Fibroblast of the aortic adventitia (primary cell): Measurements from ENCODE around the gene CRHBP. TPM values are rescaled to one million over a fixed set of nuclear protein-coding genes. Genes with fewer than 3 reads are reported as not detected.

Experiments
- DNase-seq: peaks from one replicate; pipeline ENCODE4 v3.0.0-alpha.2; 2010; ENCODE audit warnings: low read depth
- H3K4me3 ChIP-seq: 2 replicates; pipeline ENCODE4 v1.5.1; 2011; ENCODE audit warnings: low read depth, mild to moderate bottlenecking, control low read depth, low read length, moderate library complexity
- total RNA-seq: library from RNA; depleted of rRNA; stranded (reverse); fragments of >200 nt; gene quantifications from 2 replicates; pipeline ENCODE4 v1.2.3, GENCODE V29; 2012; ENCODE audit warnings: low replicate concordance
- TF ChIP-seq, protein P1 (sequence below): IDR thresholded peaks from 2 replicates; pipeline ENCODE4 v1.5.1; 2011; ENCODE audit warnings: mild to moderate bottlenecking, low read length, control low read depth, inconsistent platforms; ENCODE audit not compliant: insufficient read depth

CRHBP gene
- total RNA-seq, 1 donor = 6.4 TPM

DNA sequence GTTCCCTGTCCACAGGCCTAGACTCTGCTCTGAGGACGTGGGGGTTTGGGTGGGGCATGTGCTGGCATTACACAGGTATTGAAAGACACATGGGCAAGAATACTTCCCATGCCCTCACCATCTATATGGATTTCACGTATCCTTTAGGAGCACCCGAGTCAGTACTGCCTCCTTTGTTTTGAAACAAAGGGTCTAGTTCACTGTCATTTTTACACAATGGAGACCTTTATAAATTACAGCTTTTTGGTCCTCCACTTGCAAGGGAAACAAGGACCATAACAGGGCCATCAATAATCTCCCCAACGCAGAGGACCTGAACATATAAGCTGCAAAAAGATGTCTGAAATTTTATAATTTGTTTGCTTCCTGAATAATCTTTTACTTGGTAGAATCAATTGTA lies 24.9 kb upstream of the CRHBP start:
- TF ChIP-seq, protein P1, sequence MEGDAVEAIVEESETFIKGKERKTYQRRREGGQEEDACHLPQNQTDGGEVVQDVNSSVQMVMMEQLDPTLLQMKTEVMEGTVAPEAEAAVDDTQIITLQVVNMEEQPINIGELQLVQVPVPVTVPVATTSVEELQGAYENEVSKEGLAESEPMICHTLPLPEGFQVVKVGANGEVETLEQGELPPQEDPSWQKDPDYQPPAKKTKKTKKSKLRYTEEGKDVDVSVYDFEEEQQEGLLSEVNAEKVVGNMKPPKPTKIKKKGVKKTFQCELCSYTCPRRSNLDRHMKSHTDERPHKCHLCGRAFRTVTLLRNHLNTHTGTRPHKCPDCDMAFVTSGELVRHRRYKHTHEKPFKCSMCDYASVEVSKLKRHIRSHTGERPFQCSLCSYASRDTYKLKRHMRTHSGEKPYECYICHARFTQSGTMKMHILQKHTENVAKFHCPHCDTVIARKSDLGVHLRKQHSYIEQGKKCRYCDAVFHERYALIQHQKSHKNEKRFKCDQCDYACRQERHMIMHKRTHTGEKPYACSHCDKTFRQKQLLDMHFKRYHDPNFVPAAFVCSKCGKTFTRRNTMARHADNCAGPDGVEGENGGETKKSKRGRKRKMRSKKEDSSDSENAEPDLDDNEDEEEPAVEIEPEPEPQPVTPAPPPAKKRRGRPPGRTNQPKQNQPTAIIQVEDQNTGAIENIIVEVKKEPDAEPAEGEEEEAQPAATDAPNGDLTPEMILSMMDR = no peak
- H3K4me3 ChIP-seq = no peak overlapping the region
- DNase-seq = no peak

DNA sequence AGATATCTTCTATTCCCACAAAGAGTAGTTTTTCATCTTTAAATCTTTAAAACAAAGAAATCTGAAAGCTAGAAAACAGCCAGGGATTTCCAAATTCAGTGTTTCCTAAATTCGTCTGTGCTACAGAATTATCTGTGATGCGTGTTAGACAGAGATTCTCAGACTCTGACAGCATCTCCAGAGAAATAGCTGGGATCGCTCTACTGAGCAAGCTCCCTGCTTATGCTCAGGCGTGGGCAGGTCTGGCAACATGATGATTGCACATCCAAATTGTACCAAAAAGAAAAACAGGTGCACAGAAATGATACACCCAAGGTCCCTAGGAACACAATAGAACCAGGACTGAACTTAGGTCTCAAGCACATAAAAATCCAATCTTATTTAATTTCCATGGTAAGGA lies 22.8 kb upstream of the CRHBP start:
- TF ChIP-seq, protein P1 = no peak
- no peak overlapping the region for H3K4me3 ChIP-seq
- no peak for DNase-seq

DNA sequence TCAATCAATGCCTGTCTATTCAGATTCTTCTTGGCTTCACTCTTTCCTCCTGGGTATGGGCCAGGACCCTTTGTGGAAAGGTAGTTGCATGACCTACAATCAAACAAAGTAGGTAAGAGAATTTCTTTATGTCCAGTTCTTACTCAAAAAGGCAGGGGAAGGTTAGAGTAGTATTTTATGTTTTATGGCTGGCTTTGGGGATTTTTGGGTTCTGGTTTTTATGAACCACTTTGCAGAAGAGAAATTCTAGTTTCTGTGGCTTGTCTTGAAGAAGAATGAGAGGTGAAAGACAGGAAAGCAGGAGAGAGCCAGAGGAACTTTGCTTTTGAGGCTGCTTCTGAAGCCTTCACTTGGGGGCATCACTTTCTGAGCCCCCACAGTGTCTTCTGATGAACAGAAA lies 14.7 kb upstream of the CRHBP start:
- TF ChIP-seq, protein P1 = no peak
- H3K4me3 ChIP-seq = no peak overlapping the region
- DNase-seq = no peak

DNA sequence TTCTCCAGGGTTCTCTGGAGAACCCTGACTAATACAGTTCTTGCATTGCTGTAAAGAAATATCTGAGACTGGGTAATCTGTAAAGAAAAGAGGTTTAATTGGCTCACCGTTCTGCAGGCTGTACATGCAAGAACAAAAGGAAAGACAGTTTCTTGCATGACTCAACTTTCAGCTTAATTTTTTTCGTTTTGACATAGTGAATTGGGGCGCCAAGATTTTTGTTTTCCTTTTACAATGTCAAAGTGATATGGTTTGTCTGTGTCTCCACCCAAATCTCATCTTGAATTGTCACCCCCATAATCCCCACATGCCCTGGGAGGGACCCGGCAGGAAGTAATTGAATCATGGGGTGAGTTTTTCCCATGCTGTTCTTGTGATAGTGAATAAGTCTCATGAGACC lies 11.8 kb upstream of the CRHBP start:
- H3K4me3 ChIP-seq = no peak overlapping the region
- TF ChIP-seq, protein P1 = no peak
- peak; percentile 9 for DNase-seq

DNA sequence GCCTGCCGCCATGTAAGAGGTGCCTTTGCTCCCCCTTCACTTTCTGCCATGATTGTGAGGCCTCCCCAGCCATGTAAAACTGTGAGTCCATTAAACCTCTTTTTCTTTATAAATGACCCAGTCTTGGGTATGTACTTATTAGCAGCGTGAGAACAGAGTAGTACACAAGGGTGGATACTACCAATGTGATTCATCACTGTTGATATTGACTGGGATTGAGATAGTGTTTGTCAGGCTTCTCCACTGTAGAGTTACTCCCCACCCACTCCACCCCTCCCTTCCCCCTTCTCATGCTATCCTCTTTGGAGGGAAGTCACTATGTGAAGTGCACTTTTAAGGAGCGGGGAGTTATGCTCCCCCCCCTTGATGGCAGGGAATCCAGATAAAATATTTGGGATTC lies 11.4 kb upstream of the CRHBP start:
- TF ChIP-seq, protein P1 = no peak
- no peak overlapping the region for H3K4me3 ChIP-seq
- DNase-seq = no peak

DNA sequence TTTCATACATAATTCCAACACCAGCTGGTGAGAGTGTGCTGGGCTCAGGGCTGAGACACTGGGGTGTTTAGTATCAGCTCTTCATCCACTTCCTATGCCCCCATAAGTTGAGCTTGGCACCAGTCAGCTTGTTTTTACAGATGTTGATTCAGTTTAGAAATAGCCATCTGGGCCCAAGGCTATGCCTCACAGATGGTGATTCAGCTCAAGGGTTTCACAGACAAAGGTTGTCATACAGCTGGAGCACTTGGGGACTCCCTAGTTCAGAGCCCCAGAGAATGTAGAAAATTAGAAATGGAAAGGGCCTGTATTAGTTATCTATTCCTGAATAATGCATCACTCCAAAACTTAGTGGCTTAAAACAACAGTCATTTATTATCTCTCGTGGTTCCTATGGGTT lies 10.3 kb upstream of the CRHBP start:
- TF ChIP-seq, protein P1 = no peak
- DNase-seq = no peak
- no peak overlapping the region for H3K4me3 ChIP-seq

DNA sequence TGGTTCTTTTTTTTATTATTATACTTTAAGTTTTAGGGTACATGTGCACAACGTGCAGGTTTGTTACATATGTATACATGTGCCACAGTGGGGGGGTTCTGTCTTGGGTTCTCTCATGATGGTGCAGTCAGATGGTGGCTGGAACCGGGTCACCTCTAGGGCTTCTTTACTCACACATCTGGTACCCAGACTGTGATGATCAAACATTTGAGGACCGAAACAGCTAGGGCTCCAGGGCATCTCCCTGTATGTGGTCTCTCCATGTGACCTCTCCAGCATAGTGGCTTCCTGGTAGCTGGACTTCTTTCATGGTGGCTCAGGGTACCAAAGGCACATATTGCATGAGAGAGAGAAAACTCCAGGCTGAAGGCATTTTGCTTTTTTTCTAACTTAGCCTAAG lies 9.8 kb upstream of the CRHBP start:
- no peak overlapping the region for H3K4me3 ChIP-seq
- no peak for DNase-seq
- TF ChIP-seq, protein P1 = no peak
